GF-D8 (cell line): Measurements from ENCODE around the gene KCNRG.
"Not testable (repeated sequence)": the region's sequence is repeated elsewhere in the genome, so short reads cannot be mapped to it uniquely, and the experiment has no call there.

Experiments
- DNase-seq: peaks from one replicate; lab custom pipeline; 2025; lab: John Stamatoyannopoulos, UW

KCNRG gene

GRCh38 chr13:50015258-50015657, at the start of gene KCNRG:
Gene KCNRG (plus strand): TSS chr13:50015444. CDS start chr13:50015494, 50 bp downstream.
- DNase-seq: no peak

GRCh38 chr13:49967456-49967855, 47.8 kb upstream of the KCNRG start:
- no peak for DNase-seq

- no peak for DNase-seq
Observed at GRCh38 chr13:49972709-49973108, 42.5 kb upstream of the KCNRG start.

- DNase-seq: peak; percentile 73
Observed at GRCh38 chr13:49975826-49976225, 39.4 kb upstream of the KCNRG start.

GRCh38 chr13:49976314-49977258, 38.7 kb upstream of the KCNRG start:
- peak; percentile 53 for DNase-seq

- DNase-seq: no peak
Observed at GRCh38 chr13:49977992-49978391, 37.3 kb upstream of the KCNRG start.

GRCh38 chr13:49980266-49980665, 35.0 kb upstream of the KCNRG start:
- DNase-seq: no peak

GRCh38 chr13:49985129-49985528, 30.1 kb upstream of the KCNRG start:
- DNase-seq: no peak

GRCh38 chr13:49986471-49986870, 28.8 kb upstream of the KCNRG start:
- no peak for DNase-seq

- not testable (repeated sequence) for DNase-seq
Observed at GRCh38 chr13:49990612-49991011, 24.6 kb upstream of the KCNRG start.

- DNase-seq: no peak
Observed at GRCh38 chr13:49993111-49993510, 22.1 kb upstream of the KCNRG start.

GRCh38 chr13:49993666-49994065, 21.6 kb upstream of the KCNRG start:
- DNase-seq: no peak

- DNase-seq: peak; percentile 57
Observed at GRCh38 chr13:49995625-49996101, 19.6 kb upstream of the KCNRG start.

GRCh38 chr13:49996161-49996915, 18.9 kb upstream of the KCNRG start:
- peak; percentile 80 for DNase-seq

GRCh38 chr13:49996951-49997895, 18.0 kb upstream of the KCNRG start, which contains the start of gene TRIM13:
Gene TRIM13 (plus strand): TSS chr13:49997042. CDS start chr13:50011941, 14,899 bp downstream.
- peak; percentile 80 for DNase-seq

- DNase-seq: no peak
Observed at GRCh38 chr13:49997955-49998354, 17.3 kb upstream of the KCNRG start.

- no peak for DNase-seq
Observed at GRCh38 chr13:49998714-49999624, 16.3 kb upstream of the KCNRG start.

GRCh38 chr13:50001287-50001686, 14.0 kb upstream of the KCNRG start:
- no peak for DNase-seq

- DNase-seq: no peak
Observed at GRCh38 chr13:50006426-50007135, 8.7 kb upstream of the KCNRG start.

GRCh38 chr13:50011461-50011860, 3.8 kb upstream of the KCNRG start:
- no peak for DNase-seq
